ENCODE measurements around the gene AKR7A2.
"Not testable (repeated sequence)": the region's sequence is repeated elsewhere in the genome, so short reads cannot be mapped to it uniquely, and the experiment has no call there.

The AKR7A2 gene

GRCh38 chr1:19294638-19295037 is 17.3 kb downstream of the AKR7A2 start:
- no peak for DNase-seq

GRCh38 chr1:19289244-19289643 is 22.7 kb downstream of the AKR7A2 start:
- no peak for DNase-seq

- DNase-seq = not testable (repeated sequence)
Observed at GRCh38 chr1:19288324-19289241, 23.4 kb downstream of the AKR7A2 start, which contains the start of gene AKR7A3. TSS of gene AKR7A3 (minus strand) at chr1:19288770. CDS start at chr1:19288709, 61 bp downstream.

GRCh38 chr1:19287436-19288185 is 24.3 kb downstream of the AKR7A2 start:
- DNase-seq = no peak

- DNase-seq = not testable (repeated sequence)
Observed at GRCh38 chr1:19285807-19286206, 26.1 kb downstream of the AKR7A2 start.

- DNase-seq = not testable (repeated sequence)
Observed at GRCh38 chr1:19285366-19285765, 26.6 kb downstream of the AKR7A2 start.

GRCh38 chr1:19284881-19285280 is 27.1 kb downstream of the AKR7A2 start:
- DNase-seq = no peak

- no peak for DNase-seq
Observed at GRCh38 chr1:19283891-19284290, 28.1 kb downstream of the AKR7A2 start.

GRCh38 chr1:19274636-19275035 is 37.3 kb downstream of the AKR7A2 start:
- no peak for DNase-seq

- DNase-seq = not testable (repeated sequence)
Observed at GRCh38 chr1:19273844-19274531, 38.0 kb downstream of the AKR7A2 start.

GRCh38 chr1:19273106-19273843 is 38.7 kb downstream of the AKR7A2 start:
- no peak for DNase-seq

- DNase-seq = no peak
Observed at GRCh38 chr1:19272064-19272463, 39.9 kb downstream of the AKR7A2 start.

GRCh38 chr1:19270343-19270730 is 41.6 kb downstream of the AKR7A2 start:
- not testable (repeated sequence) for DNase-seq

GRCh38 chr1:19269427-19270342 is 42.3 kb downstream of the AKR7A2 start:
- DNase-seq = not testable (repeated sequence)

- no peak for DNase-seq
Observed at GRCh38 chr1:19268445-19268844, 43.5 kb downstream of the AKR7A2 start.

- DNase-seq = no peak
Observed at GRCh38 chr1:19262744-19263143, 49.2 kb downstream of the AKR7A2 start.

- DNase-seq = no peak
Observed at GRCh38 chr1:19262047-19262446, 49.9 kb downstream of the AKR7A2 start.

- DNase-seq = no peak
Observed at GRCh38 chr1:19260211-19261138, 51.5 kb downstream of the AKR7A2 start.

- no peak for DNase-seq
Observed at GRCh38 chr1:19258353-19258752, 53.6 kb downstream of the AKR7A2 start.

All from SW 1271 (cell line).